Natural killer cell treated with Interleukin-12 subunit alpha and Interleukin-12 subunit beta and Interleukin-15 and Interleukin-18, amount 100 ng/mL, for 72 hours (primary cell): ENCODE data around the gene VENTX. TPM values are rescaled to one million over a fixed set of nuclear protein-coding genes. Genes with fewer than 3 reads are reported as not detected.

Experiments
- ATAC-seq, 2 donors: fragments of 150-1000 bp; cut with Tn5 transposase in 1 of 2; sonication (Bioruptor Pico), chemical (Tn5 transposase) in 1 of 2; 2 replicates each; pipeline ENCODE4 v1.10.0; 2021
- DNase-seq: peaks from one replicate; pipeline ENCODE4 v3.0.0; 2022; ENCODE audit warnings: low spot score
- H3K27ac Mint-ChIP-seq, 2 donors: 1 replicate in 1 of 2; 2 replicates in 1 of 2; pipeline ENCODE4 v1.8.0; 2022; ENCODE audit warnings: mixed read lengths in 2 of 2, mild to moderate bottlenecking in 1 of 2, moderate library complexity in 1 of 2
- H3K27me3 Mint-ChIP-seq, 2 donors: 1 replicate in 1 of 2; 2 replicates in 1 of 2; pipeline ENCODE4 v1.8.0; 2022; ENCODE audit warnings: mixed read lengths in 2 of 2
- H3K36me3 Mint-ChIP-seq: one replicate; pipeline ENCODE4 v1.8.0; 2022; ENCODE audit warnings: mixed read lengths
- H3K4me1 Mint-ChIP-seq, 2 donors: 1 replicate in 1 of 2; 2 replicates in 1 of 2; pipeline ENCODE4 v1.8.0; 2022; ENCODE audit warnings: low read depth in 2 of 2, mixed read lengths in 2 of 2, mild to moderate bottlenecking in 1 of 2
- H3K4me3 Mint-ChIP-seq: one replicate; pipeline ENCODE4 v1.8.0; 2022; ENCODE audit warnings: mixed read lengths
- H3K9me3 Mint-ChIP-seq: 2 replicates; pipeline ENCODE4 v1.8.0; 2022; ENCODE audit warnings: mixed read lengths
- total RNA-seq, 2 donors: library from RNA; stranded (reverse); gene quantifications; one replicate each; pipeline ENCODE4 v1.2.3, GENCODE V29; 2022

VENTX gene
- total RNA-seq, 2 donors from 2014 or later = not detected

GRCh38 chr10:133198206-133198605, 39.4 kb upstream of the VENTX start:
- Mint-ChIP-seq H3K27me3 (no peaks in the 10 kb centered on the region), H3K9me3 (no peaks in the 10 kb centered on the region), H3K4me3 (no peak overlapping the region), H3K27ac (no peak overlapping the region), H3K4me1 (no peaks in the 10 kb centered on the region), H3K36me3 (no peaks in the 10 kb centered on the region)
- DNase-seq = no peak
- ATAC-seq = no peak

- Mint-ChIP-seq H3K27ac (no peak overlapping the region), H3K27me3 (no peaks in the 10 kb centered on the region), H3K36me3 (no peaks in the 10 kb centered on the region), H3K4me3 (no peak overlapping the region), H3K4me1 (no peaks in the 10 kb centered on the region), H3K9me3 (no peaks in the 10 kb centered on the region)
- DNase-seq (no peak), ATAC-seq (no peak)
These were observed 38.8 kb upstream of the VENTX start for GRCh38 chr10:133198621-133199487.

GRCh38 chr10:133199488-133199885, 38.2 kb upstream of the VENTX start:
- Mint-ChIP-seq H3K27ac (no peak overlapping the region), H3K36me3 (no peaks in the 10 kb centered on the region), H3K27me3 (no peaks in the 10 kb centered on the region), H3K9me3 (no peaks in the 10 kb centered on the region), H3K4me1 (no peaks in the 10 kb centered on the region), H3K4me3 (no peak overlapping the region)
- DNase-seq (no peak), ATAC-seq (no peak)

GRCh38 chr10:133199992-133200611, 37.6 kb upstream of the VENTX start:
- no peaks in the 10 kb centered on the region for H3K4me1 Mint-ChIP-seq
- H3K4me3 Mint-ChIP-seq = no peak overlapping the region
- no peaks in the 10 kb centered on the region for H3K9me3 Mint-ChIP-seq
- H3K27me3 Mint-ChIP-seq = no peaks in the 10 kb centered on the region
- ATAC-seq (no peak), DNase-seq (no peak)
- H3K27ac Mint-ChIP-seq = no peak overlapping the region
- no peaks in the 10 kb centered on the region for H3K36me3 Mint-ChIP-seq

- no peaks in the 10 kb centered on the region for H3K4me1 Mint-ChIP-seq
- DNase-seq = no peak
- no peak for ATAC-seq
- H3K4me3 Mint-ChIP-seq = no peak overlapping the region
- no peaks in the 10 kb centered on the region for H3K27me3 Mint-ChIP-seq
- H3K36me3 Mint-ChIP-seq = no peaks in the 10 kb centered on the region
- no peaks in the 10 kb centered on the region for H3K9me3 Mint-ChIP-seq
- no peak overlapping the region for H3K27ac Mint-ChIP-seq
These were observed 37.0 kb upstream of the VENTX start for GRCh38 chr10:133200621-133201031.

- no peaks in the 10 kb centered on the region for H3K27me3 Mint-ChIP-seq
- no peak for DNase-seq
- no peak overlapping the region for H3K4me3 Mint-ChIP-seq
- H3K9me3 Mint-ChIP-seq = no peaks in the 10 kb centered on the region
- H3K36me3 Mint-ChIP-seq = no peaks in the 10 kb centered on the region
- H3K4me1 Mint-ChIP-seq = no peaks in the 10 kb centered on the region
- no peak for ATAC-seq
- H3K27ac Mint-ChIP-seq = no peak overlapping the region
These were observed 36.3 kb upstream of the VENTX start for GRCh38 chr10:133201151-133201947.

GRCh38 chr10:133201948-133202725, 35.5 kb upstream of the VENTX start:
- H3K27me3 Mint-ChIP-seq = no peaks in the 10 kb centered on the region
- no peak for DNase-seq
- no peaks in the 10 kb centered on the region for H3K36me3 Mint-ChIP-seq
- no peak overlapping the region for H3K4me3 Mint-ChIP-seq
- ATAC-seq = no peak
- H3K4me1 Mint-ChIP-seq = no peaks in the 10 kb centered on the region
- H3K27ac Mint-ChIP-seq = no peak overlapping the region
- H3K9me3 Mint-ChIP-seq = no peaks in the 10 kb centered on the region

GRCh38 chr10:133202778-133203651, 34.6 kb upstream of the VENTX start:
- no peak overlapping the region for H3K27ac Mint-ChIP-seq
- H3K27me3 Mint-ChIP-seq = no peaks in the 10 kb centered on the region

GRCh38 chr10:133203652-133204195, 33.9 kb upstream of the VENTX start:
- no peaks in the 10 kb centered on the region for H3K36me3 Mint-ChIP-seq
- no peak overlapping the region for H3K4me3 Mint-ChIP-seq
- ATAC-seq (no peak), DNase-seq (no peak)
- no peaks in the 10 kb centered on the region for H3K4me1 Mint-ChIP-seq
- H3K27me3 Mint-ChIP-seq = no peaks in the 10 kb centered on the region
- no peaks in the 10 kb centered on the region for H3K9me3 Mint-ChIP-seq
- no peak overlapping the region for H3K27ac Mint-ChIP-seq

More at GRCh38 chr10:133202778-133203651, 34.6 kb upstream of the VENTX start:
- DNase-seq = no peak
- Mint-ChIP-seq H3K4me3 (no peak overlapping the region), H3K36me3 (no peaks in the 10 kb centered on the region), H3K4me1 (no peaks in the 10 kb centered on the region), H3K9me3 (no peaks in the 10 kb centered on the region)
- no peak for ATAC-seq

- ATAC-seq (no peak), DNase-seq (no peak)
- no peaks in the 10 kb centered on the region for H3K9me3 Mint-ChIP-seq
- H3K27me3 Mint-ChIP-seq = no peaks in the 10 kb centered on the region
- H3K36me3 Mint-ChIP-seq = no peaks in the 10 kb centered on the region
- H3K4me3 Mint-ChIP-seq = no peak overlapping the region
- no peak overlapping the region for H3K27ac Mint-ChIP-seq
- H3K4me1 Mint-ChIP-seq = no peaks in the 10 kb centered on the region
These were observed 33.2 kb upstream of the VENTX start for GRCh38 chr10:133204226-133205015.

GRCh38 chr10:133205146-133205545, 32.5 kb upstream of the VENTX start:
- Mint-ChIP-seq H3K4me3 (no peak overlapping the region), H3K27me3 (no peaks in the 10 kb centered on the region), H3K36me3 (no peaks in the 10 kb centered on the region)

More at GRCh38 chr10:133205146-133205545, 32.5 kb upstream of the VENTX start:
- Mint-ChIP-seq H3K4me1 (no peaks in the 10 kb centered on the region), H3K9me3 (no peaks in the 10 kb centered on the region), H3K27ac (no peak overlapping the region)
- ATAC-seq (no peak), DNase-seq (no peak)
